Muscle layer of colon (tissue), 2 donors: ENCODE results near the gene DLG4.
A peak's percentile ranks its signal among the peaks of the same experiment; 100 is the strongest.
"Not testable (repeated sequence)": the region's sequence is repeated elsewhere in the genome, so short reads cannot be mapped to it uniquely, and the experiment has no call there.

Experiments
- H3K27ac ChIP-seq: one replicate; pipeline ENCODE4 v1.7.0; 2013; ENCODE audit warnings: low read depth, mild to moderate bottlenecking, low read length, moderate library complexity
- H3K27me3 ChIP-seq, 2 donors: one replicate each; pipeline ENCODE4 v1.7.0; 2013; ENCODE audit warnings: low read length in 2 of 2, mild to moderate bottlenecking in 2 of 2; ENCODE audit not compliant: insufficient read depth in 2 of 2, control insufficient read depth in 1 of 2
- H3K36me3 ChIP-seq: one replicate; pipeline ENCODE4 v1.7.0; 2013; ENCODE audit warnings: mild to moderate bottlenecking, low read length; ENCODE audit not compliant: insufficient read depth
- H3K4me1 ChIP-seq: one replicate; pipeline ENCODE4 v1.7.0; 2013; ENCODE audit warnings: mild to moderate bottlenecking, low read length; ENCODE audit not compliant: insufficient read depth
- H3K4me3 ChIP-seq, 2 donors: one replicate each; pipeline ENCODE4 v1.7.0; 2013; ENCODE audit warnings: low read length in 2 of 2, low read depth in 1 of 2, mild to moderate bottlenecking in 1 of 2, moderate library complexity in 1 of 2
- H3K9ac ChIP-seq: one replicate; pipeline ENCODE4 v1.7.0; 2013; ENCODE audit warnings: low read length
- H3K9me3 ChIP-seq: one replicate; pipeline ENCODE4 v1.7.0; 2013; ENCODE audit warnings: mild to moderate bottlenecking, low read length
- donor health status: abdominal sarcoma.
- donor health status: Adenocarcinoma of cecum.

The DLG4 gene

DNA sequence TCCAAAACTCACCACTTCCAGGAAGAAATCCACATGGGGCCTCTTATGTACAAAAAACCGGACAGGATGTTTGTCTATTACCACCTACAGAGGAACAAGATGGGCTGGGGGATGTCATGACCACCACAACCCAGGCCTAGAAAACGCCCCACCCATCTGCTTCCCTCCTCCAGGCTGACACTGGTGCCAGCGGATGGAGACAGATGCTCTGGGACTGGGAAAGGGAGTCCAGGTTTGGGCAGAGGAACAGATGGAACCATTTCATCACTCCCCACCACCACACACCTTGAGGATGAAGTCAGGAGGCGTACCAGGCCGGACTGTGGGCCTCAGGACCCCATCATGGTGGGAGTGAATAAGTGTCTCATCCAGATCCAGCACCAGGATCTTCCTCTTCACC, 27.1 kb upstream of the DLG4 start:
- Histone ChIP-seq H3K27ac (no peak overlapping the region), H3K9me3 (no peaks in the 10 kb centered on the region), H3K4me3 (no peak overlapping the region), H3K4me1 (peaks cover 26% of the 10 kb centered on the region), H3K36me3 (peaks cover 29% of the 10 kb centered on the region), H3K9ac (no peak overlapping the region), H3K27me3 (no peaks in the 10 kb centered on the region)

DNA sequence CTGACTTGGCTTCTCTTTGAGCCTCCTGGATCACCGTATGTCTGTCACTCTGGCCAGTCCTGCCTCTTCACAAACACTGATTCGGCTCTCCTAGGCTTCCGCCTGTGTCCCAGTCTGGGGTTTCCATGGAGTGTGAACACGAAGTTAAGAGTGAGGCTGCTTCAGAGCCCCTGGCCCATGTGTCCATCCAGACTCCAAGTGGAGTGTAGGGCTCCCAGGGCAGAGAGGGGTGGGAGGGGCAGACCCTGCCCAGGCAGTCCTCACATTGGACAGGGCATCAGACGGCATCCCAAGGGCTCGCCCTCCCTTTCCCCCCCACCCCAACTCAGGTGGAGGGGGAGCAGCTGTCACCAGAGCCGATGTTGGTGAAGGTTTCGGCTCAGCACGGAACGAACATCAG, 24.2 kb upstream of the DLG4 start:
- H3K4me3 ChIP-seq, H3K9ac ChIP-seq, H3K27me3 ChIP-seq, H3K27ac ChIP-seq, H3K9me3 ChIP-seq: not testable (repeated sequence)
- Histone ChIP-seq H3K36me3 (peaks cover 46% of the 10 kb centered on the region), H3K4me1 (peaks cover 26% of the 10 kb centered on the region)

DNA sequence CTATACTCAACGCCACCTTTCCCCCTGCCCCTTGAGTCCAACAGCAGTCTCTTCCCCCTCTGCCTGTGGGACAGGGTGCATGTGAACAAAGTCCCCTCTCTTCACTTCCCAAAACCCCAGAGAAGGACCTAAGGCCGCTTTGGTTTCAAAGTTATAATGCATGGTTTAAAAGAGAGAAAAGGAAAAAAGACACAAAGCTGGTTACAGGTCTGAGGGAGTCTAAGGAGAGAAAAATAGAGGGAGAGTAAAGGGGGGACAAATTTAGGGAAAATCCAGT, 23.8 kb upstream of the DLG4 start:
- Histone ChIP-seq H3K36me3 (peaks cover 46% of the 10 kb centered on the region), H3K27me3 (no peaks in the 10 kb centered on the region), H3K4me3 (peak overlapping the region; percentile 66 to 82), H3K4me1 (peaks cover 24% of the 10 kb centered on the region), H3K27ac (peak overlapping the region; percentile 81), H3K9ac (peak overlapping the region; percentile 88), H3K9me3 (no peaks in the 10 kb centered on the region)

DNA sequence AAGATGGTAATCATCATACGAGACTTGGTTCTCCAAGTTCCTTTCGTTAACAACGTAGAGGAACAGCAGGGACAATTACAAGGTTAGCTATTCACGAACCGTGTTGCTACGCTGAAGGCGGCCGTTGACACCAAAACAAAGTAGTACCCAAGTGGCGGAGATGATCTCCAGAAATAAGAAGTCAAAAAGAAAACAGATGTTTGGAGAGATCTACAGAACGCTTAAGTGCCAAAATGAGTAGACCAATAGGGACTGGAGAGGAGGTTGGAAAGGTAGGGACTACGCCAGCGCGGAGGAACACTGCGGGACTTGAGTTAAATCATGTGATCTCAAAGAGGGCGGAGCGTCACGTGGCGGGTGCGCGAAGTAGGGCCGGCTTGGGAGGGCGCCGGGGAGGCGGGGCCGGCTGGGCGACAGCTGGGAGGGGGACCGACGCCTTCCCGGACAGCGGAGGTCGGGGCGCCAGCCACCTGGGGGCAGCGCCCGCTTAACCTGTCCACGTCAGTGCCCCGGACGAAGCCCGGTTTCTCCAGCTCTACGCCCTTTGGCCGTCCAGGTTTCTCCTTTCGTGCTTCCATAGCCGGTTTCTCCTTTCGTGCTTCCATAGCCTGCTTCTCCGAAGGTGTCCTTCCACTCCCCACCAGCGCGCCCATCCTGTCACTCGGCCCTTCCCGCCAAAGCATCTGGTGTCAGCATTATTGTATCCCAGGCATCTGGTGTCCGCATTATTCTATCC, 23.2 kb upstream of the DLG4 start:
- Histone ChIP-seq H3K4me3 (peak overlapping the region; percentile 66 to 82), H3K27me3 (no peaks in the 10 kb centered on the region), H3K27ac (peak overlapping the region; percentile 81), H3K9me3 (no peaks in the 10 kb centered on the region), H3K4me1 (peaks cover 24% of the 10 kb centered on the region), H3K9ac (peak overlapping the region; percentile 88), H3K36me3 (peaks cover 46% of the 10 kb centered on the region)

GRCh38 chr17:7241783-7242716, 22.4 kb upstream of the DLG4 start, which contains the start of gene GABARAP:
Gene GABARAP, minus strand, starts transcription at chr17:7242449. Its CDS starts 119 bp downstream, at chr17:7242330.
- Histone ChIP-seq H3K27me3 (no peaks in the 10 kb centered on the region), H3K4me1 (peaks cover 29% of the 10 kb centered on the region), H3K4me3 (peak within 1 kb of the TSS; percentile 69 to 82), H3K36me3 (peaks cover 44% of the 10 kb centered on the region), H3K27ac (peak within 1 kb of the TSS; percentile 81), H3K9me3 (no peaks in the 10 kb centered on the region), H3K9ac (peak within 1 kb of the TSS; percentile 88)

- H3K4me3 ChIP-seq = peak overlapping the region; percentile 69 to 82
- peaks cover 34% of the 10 kb centered on the region for H3K4me1 ChIP-seq
- peaks cover 44% of the 10 kb centered on the region for H3K36me3 ChIP-seq
- H3K27ac ChIP-seq = peak overlapping the region; percentile 81
- no peaks in the 10 kb centered on the region for H3K27me3 ChIP-seq
- no peaks in the 10 kb centered on the region for H3K9me3 ChIP-seq
- peak overlapping the region; percentile 88 for H3K9ac ChIP-seq
Measured at GRCh38 chr17:7241090-7241733, 21.6 kb upstream of the DLG4 start.

DNA sequence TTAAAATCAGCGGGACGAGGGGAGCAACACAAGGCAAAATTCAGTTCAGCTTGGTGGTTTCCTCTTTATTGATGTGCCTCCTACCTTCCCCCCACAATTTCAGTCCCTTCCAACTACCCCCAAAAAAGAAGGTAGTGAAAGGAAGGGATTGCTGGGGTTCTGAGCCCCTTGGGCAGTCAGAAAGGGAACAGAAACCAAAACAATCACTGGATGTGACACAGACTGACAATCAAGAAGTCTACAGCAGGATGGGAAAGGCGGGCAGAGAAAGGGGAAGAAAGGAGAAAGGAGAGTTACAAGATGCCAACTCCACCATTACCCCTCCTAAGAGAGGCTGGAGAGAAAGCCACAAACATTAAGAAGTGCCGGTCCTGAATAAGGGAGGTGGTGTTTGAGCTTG, 20.7 kb upstream of the DLG4 start:
- Histone ChIP-seq H3K27ac (no peak overlapping the region), H3K36me3 (peaks cover 45% of the 10 kb centered on the region), H3K4me1 (peaks cover 34% of the 10 kb centered on the region), H3K9me3 (no peaks in the 10 kb centered on the region), H3K4me3 (peak overlapping the region in 1 of 2 donors; percentile 82), H3K27me3 (no peaks in the 10 kb centered on the region), H3K9ac (peak overlapping the region; percentile 13)

DNA sequence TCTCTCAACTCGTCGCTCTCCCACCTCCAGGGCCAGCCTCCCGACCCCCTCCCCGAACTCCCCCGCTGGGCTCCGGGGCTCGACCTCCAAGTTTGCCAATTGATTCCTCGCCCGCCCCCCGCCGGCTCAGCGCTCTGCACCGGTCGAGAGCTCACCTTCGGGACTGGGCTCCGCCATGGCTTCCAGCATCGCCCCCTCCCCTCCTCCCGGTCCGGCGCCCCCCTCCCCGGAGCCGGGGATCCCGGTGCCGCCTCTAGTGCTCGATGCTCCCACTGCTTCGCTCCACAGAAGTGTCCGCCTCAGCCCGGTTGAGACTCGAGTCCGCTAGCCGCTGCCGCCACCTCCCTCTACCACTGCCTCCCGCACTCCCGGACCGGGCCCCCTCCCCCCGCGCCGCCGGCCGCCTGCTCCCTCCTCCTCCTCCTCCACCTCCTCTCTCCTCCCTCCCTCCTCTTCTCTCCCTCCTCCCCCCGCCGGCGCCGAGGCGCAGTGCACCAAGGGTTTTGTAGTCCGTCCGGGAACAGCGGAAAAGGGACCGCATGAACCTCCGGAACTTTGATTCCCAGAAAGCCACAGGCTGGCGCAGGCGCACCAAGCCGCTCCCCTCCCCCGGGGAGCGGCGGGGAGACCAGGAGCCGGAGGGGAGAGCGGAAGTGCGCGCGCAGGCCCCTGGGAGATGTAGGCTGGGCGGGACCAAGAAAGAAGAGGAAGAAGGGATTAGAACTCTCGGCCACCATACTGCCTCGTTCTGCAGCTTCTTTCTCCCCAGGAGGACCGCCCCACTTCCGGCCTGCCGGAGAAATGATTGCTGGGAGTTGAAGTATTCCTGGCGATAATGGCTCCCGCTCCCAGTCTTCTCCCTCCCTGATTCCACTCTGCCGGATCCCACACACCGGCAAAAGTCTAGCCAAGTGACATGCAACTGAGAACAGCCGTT, 19.7 kb upstream of the DLG4 start, which contains the start of gene PHF23:
Gene PHF23, minus strand, starts transcription at position 367 of the 937 bp plus-strand sequence. Its CDS starts 178 bp downstream, at position 189.
- H3K4me1 ChIP-seq = peaks cover 43% of the 10 kb centered on the region
- no peaks in the 10 kb centered on the region for H3K27me3 ChIP-seq
- H3K27ac ChIP-seq = peak within 1 kb of the TSS; percentile 98
- no peaks in the 10 kb centered on the region for H3K9me3 ChIP-seq
- peak within 1 kb of the TSS; percentile 90 to 99 for H3K4me3 ChIP-seq
- H3K36me3 ChIP-seq = peaks cover 43% of the 10 kb centered on the region
- H3K9ac ChIP-seq = peak within 1 kb of the TSS; percentile 97

DNA sequence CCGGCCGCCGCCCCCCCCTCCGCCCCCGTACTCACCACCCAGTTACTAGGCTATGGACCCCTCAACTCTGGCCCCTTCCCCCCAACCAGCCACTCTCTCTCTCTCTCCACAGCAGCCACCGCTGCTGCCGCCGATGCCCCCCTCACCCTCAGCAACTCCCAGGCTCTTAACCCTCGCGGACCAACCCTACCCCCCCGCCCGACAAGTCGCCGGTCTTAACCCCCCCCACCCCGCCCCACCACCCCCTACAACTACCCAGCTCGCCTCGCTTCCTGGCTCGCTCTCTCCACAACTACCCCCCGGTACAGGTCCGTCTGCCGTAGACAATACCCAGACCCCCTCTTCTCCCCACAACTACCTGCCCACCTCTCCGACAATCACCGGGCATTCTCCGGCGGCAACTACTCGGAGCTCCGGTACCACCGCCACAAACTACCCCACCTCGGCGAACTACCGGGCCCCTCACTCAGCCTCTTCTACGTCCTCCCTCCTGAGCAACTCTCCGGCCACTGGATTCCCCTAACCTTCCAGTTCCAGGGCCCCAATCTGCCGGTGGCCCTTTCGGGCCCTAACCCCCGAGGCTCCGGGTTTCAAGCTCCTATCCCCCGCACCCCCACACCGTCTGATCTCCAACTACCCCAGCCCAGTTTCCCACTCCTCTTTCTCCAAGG, 18.9 kb upstream of the DLG4 start:
- no peaks in the 10 kb centered on the region for H3K9me3 ChIP-seq
- H3K27ac ChIP-seq = peak overlapping the region; percentile 98
- H3K4me1 ChIP-seq = peaks cover 42% of the 10 kb centered on the region
- H3K27me3 ChIP-seq = no peaks in the 10 kb centered on the region
- H3K36me3 ChIP-seq = peaks cover 37% of the 10 kb centered on the region
- H3K4me3 ChIP-seq = peak overlapping the region; percentile 90 to 99
- H3K9ac ChIP-seq = peak overlapping the region; percentile 97

GRCh38 chr17:7237761-7238419, 18.3 kb upstream of the DLG4 start:
- H3K27ac ChIP-seq = peak overlapping the region; percentile 87
- no peak overlapping the region for H3K9ac ChIP-seq
- no peaks in the 10 kb centered on the region for H3K9me3 ChIP-seq
- H3K4me3 ChIP-seq = peak overlapping the region; percentile 30 to 53
- no peaks in the 10 kb centered on the region for H3K27me3 ChIP-seq
- peaks cover 37% of the 10 kb centered on the region for H3K36me3 ChIP-seq
- peaks cover 43% of the 10 kb centered on the region for H3K4me1 ChIP-seq
